NCI-H446 (cell line): ENCODE results near the gene MAFF.
"Not testable (repeated sequence)": the region's sequence is repeated elsewhere in the genome, so short reads cannot be mapped to it uniquely, and the experiment has no call there.

Experiments used
- DNase-seq, 2 experiments: peaks; one replicate each; lab custom pipeline; 2025; lab: John Stamatoyannopoulos, UW

The MAFF gene

DNA sequence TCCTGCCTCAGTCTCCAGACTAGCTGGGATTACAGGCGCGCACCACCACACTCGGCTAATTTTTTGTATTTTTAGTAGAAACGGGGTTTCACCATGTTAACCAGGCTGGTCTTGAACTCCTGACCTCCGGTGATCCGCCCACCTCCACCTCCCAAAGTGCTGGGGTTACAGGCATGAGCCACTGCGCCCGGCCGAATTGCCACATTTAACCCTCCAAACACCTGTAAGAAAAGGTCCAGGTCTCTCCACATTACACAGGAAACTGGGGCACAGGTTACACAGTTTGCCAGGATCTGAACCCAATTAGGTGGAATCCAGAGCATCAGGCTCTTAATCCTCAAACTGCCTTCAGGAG, 24.2 kb upstream of the MAFF start:
- DNase-seq = not testable (repeated sequence)

DNA sequence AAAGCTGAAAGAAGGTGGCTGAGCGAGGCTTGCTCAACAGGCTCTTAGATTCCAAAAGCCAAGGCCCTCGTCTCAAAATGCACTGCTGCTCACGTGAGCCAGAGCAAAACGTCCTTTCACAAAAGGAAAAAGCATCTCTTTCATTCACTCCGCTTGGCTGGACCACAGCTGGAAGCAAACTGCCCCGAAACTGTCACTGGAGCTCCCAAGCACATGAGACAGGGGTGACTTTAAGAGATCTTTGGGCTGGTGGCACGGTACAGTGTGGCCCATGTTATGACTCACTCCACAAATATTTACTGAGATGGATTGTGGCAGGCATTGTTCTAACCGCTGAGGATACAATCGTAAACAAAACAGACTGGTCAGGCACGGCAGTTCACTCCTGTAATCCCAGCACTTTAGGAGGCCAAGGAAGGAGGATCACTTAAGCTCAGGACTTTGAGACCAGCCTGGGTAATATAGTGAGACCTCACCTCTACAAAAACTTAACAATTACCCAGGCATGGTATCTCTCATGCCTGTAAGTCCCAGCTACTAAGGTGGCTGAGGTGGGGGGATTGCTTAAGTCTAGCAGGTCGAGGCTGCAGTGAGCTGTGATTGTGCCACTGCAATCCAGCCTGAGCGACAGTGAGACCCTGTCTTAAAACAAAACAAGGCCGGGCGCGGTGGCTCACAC, 23.7 kb upstream of the MAFF start:
- DNase-seq = no peak

DNA sequence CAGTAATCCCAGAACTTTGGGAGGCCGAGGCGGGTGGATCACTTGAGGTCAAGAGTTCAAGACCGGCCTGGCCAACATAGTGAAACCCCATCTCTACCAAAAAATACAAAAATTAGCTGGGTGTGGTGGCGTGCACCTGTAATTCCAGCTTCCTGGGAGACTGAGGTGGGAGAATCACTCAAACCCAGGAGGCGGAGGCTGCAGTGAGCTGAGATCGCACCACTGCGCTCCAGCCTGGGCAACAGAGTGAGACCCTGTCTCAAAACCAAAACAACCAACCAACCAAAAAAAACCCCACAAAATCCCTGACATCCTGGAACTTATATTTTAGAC, 23.2 kb upstream of the MAFF start:
- not testable (repeated sequence) for DNase-seq

DNA sequence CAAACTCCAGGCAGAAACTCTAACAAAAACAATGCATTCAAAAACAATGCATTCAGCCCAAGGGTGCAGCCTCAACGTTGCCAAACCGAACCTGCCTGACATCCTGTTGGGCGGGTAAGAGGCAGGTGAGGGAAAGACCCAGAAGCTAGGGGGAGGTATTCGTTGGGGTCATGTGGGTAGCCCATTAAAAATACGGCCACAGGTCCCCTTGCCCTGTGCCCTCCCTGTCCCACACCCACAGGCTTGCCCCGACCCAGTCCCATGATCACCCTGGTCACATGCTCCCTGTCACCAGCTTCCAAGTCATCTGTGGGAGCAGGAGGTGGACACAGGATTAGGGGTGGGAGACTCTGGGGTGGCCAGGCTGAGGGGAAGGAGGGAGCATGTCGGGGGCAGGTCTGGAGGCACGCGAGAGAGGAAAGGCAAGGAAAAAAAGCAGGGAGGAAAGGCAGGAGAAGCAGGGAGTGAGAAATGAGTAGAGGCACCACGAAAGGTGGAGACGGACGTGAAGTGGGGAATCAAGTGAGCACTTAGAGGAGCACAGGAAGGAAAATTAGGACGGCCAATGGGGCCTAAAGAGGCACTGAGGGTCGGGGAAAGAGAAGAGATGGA, 20.8 kb upstream of the MAFF start:
- DNase-seq = no peak

DNA sequence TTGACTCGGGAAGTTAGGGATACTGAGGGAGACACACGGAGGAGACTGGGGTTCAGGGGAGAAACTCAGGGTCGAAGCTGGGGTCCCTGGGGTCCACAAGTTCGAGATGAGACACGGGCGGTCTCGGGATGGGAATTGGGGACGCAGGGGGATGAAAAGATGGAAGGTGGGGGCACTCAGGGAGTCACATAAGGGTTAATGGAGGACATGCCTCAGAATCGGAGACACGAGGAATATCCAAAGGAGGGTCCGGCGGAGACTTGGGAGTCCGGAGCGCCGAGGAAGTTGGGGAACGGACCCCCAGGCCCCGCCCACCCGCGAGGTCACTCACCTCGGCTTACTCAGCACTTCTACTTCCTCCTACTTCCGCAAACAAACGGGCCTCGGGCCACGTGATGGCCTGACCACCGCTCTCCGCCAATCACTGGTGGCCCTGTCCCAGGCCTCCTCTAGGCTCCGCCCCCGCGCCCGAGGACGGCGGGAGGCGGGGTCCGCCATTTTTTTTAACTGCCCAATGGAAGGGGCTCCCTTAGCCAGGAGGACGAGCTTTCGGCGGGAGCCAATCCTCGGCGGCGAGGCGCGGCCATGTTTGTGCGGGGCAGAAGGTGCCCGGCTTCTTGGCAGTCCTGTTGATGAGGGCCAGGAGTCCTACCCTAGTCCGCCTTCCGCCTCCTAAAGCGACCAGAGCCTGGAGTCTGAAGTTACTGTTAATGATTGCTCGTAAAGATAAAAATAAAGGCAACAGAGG, 20.2 kb upstream of the MAFF start, which contains the start of gene PLA2G6:
Gene PLA2G6 (minus strand): TSS at position 378 of the 748 bp plus-strand sequence. CDS start 12,404 bp downstream, outside the sequence.
- DNase-seq = peak; percentile 96 to 99

DNA sequence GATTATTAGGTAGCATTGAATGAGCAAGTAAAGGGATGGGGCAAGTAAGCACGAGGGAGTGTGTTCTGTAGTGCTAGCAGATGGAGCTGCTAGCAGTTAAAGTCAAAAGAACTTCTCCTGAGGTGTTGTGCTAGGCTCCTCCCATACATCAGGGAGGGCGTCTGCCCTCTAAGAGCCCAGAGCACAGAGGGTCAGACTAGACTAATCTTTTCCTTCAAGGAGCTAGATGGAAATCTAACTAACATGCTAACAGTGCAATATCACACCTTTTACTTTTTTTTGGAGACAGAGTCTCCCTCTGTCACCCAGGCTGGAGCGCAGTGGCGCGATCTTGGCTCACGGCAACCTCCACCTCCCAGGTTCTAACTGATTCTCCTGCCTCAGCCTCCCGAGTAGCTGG, 17.0 kb upstream of the MAFF start:
- no peak for DNase-seq

DNA sequence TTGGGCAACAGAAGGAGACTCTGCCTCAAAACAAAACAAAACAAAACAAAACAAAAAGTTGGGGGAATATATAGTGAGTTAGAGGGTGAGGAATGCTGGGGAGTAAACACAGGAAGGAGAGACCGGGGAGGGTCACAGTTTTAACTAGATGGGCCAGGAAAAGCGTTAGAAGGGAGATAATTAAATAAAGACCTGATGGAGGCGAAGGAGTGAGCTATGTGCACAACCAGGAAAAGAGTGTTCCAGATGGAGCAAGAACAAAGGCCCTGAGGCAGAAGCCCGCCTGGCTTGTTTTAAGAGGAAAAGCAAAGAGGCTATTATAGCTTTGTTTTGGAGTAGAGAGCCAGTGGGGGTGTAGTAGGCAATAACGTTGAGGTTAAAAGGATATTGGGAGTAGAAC, 15.4 kb upstream of the MAFF start:
- DNase-seq = no peak

DNA sequence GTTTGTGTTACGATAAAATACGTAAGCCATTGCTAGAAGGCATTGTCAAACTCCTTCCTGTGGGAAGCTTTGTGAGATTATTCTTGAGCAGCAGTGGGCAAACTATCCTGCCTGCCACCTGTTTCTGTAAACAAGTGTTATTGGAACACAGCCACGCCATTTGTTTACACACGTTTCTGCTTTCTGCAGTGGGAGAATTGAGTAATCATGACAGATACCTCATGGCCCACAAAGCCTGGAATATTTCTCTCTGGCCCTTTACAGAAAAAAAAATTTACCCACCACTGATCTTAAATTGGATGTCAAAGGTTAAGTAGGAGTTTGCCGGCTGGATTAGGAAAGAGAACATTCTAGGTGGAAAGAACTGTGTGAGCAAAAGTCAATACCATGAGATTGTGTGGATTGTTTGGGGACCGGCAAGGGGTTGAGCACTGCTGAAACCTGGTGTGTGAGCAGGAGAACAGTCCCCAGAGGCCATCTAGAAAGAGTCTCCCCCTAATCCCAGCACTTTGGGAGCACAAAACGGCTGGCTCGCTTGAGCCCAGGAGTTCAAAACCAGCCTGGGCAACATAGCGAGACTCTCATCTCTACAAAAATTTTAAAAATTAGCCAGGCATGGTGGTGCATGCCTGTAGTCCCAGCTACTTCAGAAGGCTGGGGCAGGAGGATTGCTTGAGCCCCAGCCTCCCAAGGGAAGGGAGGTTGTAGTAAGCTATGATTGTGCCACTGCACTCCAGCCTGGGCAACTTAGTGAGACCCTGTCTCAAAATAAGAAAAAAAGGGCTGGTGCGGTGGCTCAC, 14.2 kb upstream of the MAFF start:
- DNase-seq = peak in 1 of 2 experiments; percentile 31

DNA sequence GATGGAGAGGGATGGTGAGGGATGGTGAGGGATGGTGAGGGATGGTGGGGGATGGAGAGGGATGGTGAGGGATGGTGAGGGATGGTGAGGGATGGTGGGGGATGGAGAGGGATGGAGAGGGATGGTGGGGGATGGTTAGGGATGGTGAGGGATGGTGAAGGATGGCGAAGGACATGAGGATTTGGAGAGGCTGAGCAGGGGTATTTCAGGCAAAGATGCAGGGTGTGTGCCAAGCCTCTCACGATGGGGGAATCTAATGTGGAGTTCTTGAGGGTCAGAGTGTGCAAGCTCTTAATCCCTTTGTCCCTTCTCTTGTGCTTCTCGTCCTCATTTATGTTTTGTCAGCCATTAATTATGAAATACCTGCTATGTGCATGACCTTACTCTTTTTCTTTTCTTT, 12.7 kb upstream of the MAFF start:
- no peak for DNase-seq

DNA sequence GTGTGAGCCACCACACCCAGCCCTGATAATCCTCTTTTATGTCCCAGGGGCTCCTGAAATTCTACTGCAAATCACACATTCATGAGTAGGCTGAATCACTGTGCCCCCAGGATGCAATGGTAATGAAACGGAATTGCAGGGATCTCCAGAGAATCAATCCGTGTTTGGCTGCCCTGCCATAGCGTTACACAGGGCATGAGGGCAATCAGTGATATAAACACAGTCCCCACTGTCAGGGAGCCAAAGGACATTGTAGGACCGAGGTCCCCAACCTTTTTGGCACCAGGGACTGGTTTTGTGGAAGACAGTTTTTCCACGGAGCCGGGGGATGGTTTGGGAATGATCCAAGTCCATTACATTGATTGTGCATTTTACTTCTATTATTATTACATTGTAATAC, 11.2 kb upstream of the MAFF start:
- DNase-seq = no peak

DNA sequence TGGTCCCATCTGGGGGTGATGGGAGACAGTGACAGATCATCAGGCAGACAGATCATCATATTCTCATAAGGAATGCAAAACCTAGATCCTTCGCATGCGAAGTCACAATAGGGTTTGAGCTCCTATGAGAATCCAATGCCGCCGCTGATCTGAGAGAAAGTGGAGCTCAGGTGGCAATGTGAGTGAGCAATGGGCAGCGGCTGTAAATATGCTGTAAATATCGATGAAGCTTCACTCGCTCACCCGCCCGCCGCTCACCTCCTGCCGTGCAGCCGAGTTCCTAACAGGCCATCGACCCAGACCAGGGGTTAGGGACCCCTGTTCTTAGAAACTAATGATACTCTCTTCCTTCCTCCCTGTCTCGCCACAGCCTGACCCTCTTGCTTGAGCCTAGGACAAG, 10.7 kb upstream of the MAFF start:
- DNase-seq = no peak

DNA sequence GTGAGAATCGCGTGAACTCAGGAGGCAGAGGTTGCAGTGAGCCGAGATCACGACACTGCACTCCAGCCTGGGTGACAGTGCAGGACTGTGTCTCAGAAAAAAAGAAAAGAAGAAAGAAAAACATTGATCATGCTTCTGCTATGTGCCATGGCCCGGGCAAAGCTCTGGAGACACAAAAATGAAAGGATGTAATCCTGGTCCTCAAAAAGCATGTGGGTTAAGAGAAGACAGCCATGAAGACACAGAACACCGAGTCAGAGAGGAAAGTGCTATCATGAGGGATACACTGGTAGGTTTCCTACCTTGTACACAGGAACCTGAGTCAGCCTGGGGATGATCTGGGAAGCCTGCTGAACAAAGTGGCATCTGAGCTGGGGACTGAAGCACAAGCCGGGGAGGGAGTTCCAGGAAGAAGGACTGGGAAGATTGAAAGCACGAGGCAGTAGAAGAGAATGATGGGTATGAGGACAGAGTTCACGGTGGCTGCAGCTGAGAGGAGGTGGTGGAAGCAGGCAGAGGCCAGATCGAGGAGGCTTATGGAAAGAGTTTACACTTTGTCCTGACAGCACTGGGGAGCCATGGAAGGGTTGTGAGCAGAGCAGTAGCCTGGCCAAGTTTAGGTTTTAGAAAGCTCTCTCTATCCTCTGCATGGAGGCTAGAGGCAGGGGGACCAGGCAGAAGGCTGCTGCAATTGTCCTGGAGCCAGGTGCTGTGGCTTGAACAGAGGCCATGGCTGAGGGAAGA, 9.9 kb upstream of the MAFF start:
- no peak for DNase-seq

DNA sequence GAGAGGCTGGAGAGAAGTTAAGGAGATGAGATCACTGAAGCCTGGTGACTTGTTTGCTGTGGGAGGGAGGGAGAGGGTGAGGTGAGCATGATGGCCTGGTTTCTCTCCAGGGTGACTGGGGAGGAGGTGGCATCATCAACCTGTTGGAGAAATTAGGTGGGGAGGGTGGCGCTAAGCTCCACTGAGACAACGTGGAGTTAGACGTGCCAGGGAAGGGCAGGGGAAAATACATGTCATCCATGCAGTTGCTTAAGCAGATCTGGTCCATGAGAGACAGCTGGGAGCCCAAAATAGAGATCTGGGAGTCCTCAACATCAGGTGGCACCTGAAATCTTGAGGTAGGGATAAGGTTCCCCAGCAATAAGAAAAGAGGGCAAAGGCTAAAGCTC, 9.3 kb upstream of the MAFF start:
- DNase-seq = no peak

DNA sequence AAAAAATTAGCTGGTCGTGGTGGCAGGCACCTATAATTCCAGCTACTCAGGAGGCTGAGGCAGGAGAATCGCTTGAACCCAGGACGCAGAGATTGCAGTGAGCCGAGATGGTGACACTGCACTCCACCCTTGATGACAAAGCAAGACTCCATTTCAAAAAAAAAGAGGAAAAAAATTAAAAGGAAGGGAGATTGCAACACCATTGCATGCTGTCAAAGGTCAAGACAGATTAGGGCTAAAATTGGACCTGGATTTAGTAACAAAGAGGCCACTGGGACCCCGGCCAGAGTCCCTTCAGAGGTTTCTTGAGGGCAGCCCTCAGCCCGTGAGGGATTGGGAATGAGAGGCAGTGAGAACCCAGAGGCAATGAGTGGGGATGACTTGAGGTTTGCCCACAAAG, 8.2 kb upstream of the MAFF start:
- DNase-seq = no peak

DNA sequence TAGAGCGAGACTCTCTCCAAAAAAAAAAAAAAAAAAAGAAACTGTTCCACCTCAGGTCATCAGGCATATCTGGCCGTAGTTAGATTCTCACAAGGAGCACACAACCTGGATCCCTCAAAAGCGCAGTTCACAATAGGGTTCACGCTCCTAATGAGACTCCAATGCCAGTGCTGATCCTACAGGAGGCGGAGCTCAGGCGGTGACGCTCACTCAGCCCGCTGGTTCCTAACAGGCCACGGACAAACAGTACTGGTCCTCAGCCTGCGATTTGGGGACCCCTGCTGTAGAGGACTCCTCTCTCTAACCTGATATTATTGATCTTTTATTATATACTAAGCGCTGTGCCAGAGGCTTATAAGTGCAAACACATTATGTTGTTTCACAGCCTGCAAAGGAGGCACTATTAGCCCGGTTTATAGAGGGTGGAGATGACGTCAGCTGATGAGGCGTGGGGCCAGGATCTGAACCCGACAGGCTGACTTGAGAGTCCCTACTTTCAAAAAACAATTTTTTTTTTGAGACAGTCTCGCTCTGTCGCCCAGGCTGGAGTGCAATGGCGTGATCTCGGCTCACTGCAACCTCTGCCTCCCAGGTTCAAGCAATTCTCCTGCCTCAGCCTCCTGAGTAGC, 4.9 kb upstream of the MAFF start:
- DNase-seq = no peak

DNA sequence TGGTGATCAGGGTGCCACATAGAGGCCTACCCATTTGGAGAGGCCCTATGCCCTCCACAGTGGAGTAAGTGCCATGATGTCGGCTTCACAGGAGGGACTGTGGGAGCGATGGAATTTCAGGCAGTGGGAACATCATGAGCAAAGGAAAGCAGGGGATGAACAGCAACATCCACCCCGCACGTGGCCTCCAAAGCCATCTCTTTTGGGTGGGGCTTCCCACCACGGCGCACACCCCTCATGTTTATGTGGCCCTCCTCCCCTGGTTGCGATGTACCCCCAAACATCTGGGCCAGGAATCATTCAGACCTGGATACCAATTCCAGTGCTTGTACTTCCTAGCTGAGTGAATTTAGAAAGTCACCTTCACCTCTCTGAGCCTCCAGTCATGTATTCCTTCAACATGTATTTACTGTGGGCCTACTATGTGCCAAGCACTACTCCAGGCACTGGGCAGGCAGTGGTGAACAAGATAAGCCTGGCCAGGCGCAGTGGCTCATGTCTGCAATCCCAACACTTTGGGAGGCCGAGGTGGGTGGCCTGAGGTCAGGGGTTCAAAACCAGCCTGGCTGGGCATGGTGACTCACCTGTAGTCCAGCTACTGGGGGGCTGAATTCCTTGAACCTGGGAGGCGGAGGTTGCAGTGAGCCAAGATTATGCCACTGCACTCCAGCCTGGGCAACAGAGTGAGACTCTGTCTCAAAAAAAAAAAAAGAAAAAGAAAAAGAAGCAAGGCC, 1.8 kb upstream of the MAFF start:
- no peak for DNase-seq

DNA sequence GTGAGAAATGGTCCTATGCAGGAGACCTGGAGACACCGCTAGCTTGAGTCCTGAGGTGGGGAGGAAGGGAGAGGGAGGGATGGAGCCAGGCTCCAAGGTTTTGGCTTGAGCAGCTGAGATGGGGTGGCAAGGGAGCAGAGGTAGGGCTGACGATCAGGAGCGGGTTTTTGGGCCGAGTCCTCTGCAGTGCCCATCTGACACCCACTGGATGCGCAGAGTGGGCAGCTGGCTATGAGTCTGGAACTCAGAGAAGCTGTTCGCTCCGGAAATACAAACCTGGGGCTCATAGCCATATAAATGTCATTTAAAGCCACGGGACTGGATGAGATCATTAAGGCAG, 453 bp upstream of the MAFF start:
- DNase-seq = no peak

DNA sequence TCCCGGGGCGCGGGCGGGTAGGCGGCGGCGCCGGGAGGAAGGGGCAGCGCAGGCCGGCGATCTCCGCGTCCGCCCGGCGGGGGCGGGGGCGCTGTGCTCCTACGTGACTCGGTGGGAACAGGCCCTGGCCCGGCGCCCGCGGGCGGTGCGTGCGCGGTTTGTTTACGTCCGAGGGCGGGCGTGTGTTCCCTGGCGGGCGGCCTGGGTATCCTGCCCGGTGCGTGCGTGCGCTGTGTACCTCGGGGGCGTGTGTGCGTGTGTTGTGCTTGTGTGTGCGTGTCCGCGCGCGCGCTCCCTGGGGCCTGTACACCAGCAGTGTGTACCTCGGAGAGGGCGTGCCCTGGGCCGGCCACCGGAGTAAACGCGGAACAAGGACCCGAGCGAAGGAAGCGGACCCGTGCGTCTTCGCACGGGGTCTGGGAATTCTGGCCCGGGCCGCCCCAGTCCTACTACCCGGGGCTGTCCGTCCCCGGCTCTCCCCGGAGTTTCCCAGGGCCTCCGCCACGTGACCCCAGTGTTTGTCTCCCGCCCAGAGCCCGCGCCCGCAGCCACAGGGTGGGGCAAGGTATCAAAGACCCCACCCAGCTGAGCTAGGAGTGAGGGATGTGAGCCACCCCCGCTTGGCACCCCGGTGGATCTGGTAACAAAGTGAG, 769 bp downstream of the MAFF start:
- peak in 1 of 2 experiments; percentile 37 for DNase-seq

DNA sequence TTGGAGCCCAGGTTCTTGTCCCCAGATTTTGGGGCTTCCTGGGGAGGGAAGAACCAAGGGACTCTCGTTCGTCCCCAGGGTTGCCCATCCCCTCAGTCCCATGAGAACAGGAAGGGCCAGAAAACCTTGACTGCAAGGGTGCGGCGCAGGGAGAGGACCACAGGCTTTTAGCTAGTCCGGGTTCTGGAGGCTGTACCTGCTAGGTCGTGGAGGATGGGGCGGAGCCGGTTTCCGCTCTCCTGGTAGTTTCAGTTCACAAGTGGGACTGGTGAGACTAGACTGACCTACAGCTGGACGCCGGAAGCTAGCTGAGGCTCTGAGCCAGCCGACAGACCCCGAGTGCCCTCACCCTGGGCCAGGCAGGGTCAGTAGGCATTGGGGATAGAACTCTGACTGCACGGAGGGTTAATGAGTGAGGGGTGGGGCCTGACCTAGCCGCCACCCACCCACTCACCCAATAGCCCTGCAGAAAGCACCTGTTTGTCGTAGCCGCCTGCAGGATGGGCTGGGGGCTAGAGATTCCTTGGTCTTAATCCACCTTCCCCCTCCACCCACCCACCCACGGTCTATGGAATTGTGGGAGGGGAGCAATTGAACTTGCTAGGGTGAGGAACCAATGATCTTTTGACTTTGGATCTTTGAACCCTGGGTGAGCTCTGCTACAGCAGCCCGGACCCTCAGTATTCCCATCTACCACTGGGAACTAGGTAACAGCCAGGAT, 1.5 kb downstream of the MAFF start:
- DNase-seq = no peak
